Testis (tissue), 2 donors: Measurements from ENCODE around the gene ZNF277.

ENCODE experiments used
- CTCF ChIP-seq, 3 experiments: fragments of 450-650 bp in 2 of 3; fragments of 200-600 bp in 1 of 3; sonication (generic) in 1 of 3; IDR thresholded peaks; one replicate each; pipeline ENCODE4 v1.5.1; 2016 to 2019; ENCODE audit warnings: antibody characterized with exemption in 3 of 3, mild to moderate bottlenecking in 2 of 3, moderate library complexity in 1 of 3
- POLR2A ChIP-seq: fragments of 450-650 bp; IDR thresholded peaks from one replicate; pipeline ENCODE4 v1.6.1; 2017; ENCODE audit warnings: antibody characterized with exemption, mild to moderate bottlenecking, moderate library complexity

GRCh38 chr7:112266595-112267270 is 60.2 kb downstream of the ZNF277 start:
- no peak for TF ChIP-seq POLR2A
- TF ChIP-seq CTCF (IDR thresholded peaks at IDR 0.05): no peak
